ENCODE data around the gene SNX25. TPM values are rescaled to one million over a fixed set of nuclear protein-coding genes. Genes with fewer than 3 reads are reported as not detected.

SNX25 gene
- total and polyA plus RNA-seq, 2 of the 13 experiments (the other 11 are each of a cell fraction or from before 2014, with no cell fraction given): 23.4 to 23.5 TPM

GRCh38 chr4:185201977-185202962, 7.1 kb upstream of the SNX25 start (continued):
- TF ChIP-seq PHF21A (CRISPR knock-in tag; IDR thresholded peaks at IDR 0.05) (peak; percentile 90), NFATC3 (CRISPR knock-in tag; IDR thresholded peaks at IDR 0.05) (no peak), XRCC5 (optimal IDR thresholded peaks at IDR 0.05; ENCODE audit: low read length) (peak; percentile 42), NCOA2 (CRISPR knock-in tag; IDR thresholded peaks at IDR 0.05) (peak; percentile 81), HOXA7 (CRISPR knock-in tag; IDR thresholded peaks at IDR 0.05) (no peak), PRDM4 (CRISPR knock-in tag; IDR thresholded peaks at IDR 0.05; ENCODE audit: borderline replicate concordance) (no peak), ZNF138 (CRISPR knock-in tag; IDR thresholded peaks at IDR 0.05; ENCODE audit: low read depth) (no peak), ZNF484 (CRISPR knock-in tag; IDR thresholded peaks at IDR 0.05; ENCODE audit: borderline replicate concordance, low read depth) (no peak), ZNF773 (CRISPR knock-in tag; IDR thresholded peaks at IDR 0.05; ENCODE audit: borderline replicate concordance) (no peak), ZBTB1 (CRISPR knock-in tag; IDR thresholded peaks at IDR 0.05; ENCODE audit: borderline replicate concordance) (no peak), ZBTB20 (CRISPR knock-in tag; IDR thresholded peaks at IDR 0.05; ENCODE audit: borderline replicate concordance, low read depth) (peak; percentile 80; the same call in 1 of the 2 replicates), ZNF121 (CRISPR knock-in tag; IDR thresholded peaks at IDR 0.05) (peak; percentile 16; the same call in 1 of the 2 replicates), ZNF644 (CRISPR knock-in tag; IDR thresholded peaks at IDR 0.05; ENCODE audit: low read depth) (peak; percentile 75; the same call in 1 of the 2 replicates), ZMYM4 (CRISPR knock-in tag; IDR thresholded peaks at IDR 0.05) (peak; percentile 50; the same call in 1 of the 2 replicates), STAT5B (CRISPR knock-in tag; IDR thresholded peaks at IDR 0.05) (no peak), ADNP (CRISPR knock-in tag; IDR thresholded peaks at IDR 0.05) (peak; percentile 28; the same call in 1 of the 2 replicates), PTBP1 (IDR thresholded peaks at IDR 0.05; ENCODE audit: low read depth, low read length, poor library complexity, severe bottlenecking) (no peak)
- TF ChIP-seq, protein P1, sequence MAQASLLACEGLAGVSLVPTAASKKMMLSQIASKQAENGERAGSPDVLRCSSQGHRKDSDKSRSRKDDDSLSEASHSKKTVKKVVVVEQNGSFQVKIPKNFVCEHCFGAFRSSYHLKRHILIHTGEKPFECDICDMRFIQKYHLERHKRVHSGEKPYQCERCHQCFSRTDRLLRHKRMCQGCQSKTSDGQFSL (CRISPR knock-in tag; IDR thresholded peaks at IDR 0.05): no peak
- TF ChIP-seq, protein P2, sequence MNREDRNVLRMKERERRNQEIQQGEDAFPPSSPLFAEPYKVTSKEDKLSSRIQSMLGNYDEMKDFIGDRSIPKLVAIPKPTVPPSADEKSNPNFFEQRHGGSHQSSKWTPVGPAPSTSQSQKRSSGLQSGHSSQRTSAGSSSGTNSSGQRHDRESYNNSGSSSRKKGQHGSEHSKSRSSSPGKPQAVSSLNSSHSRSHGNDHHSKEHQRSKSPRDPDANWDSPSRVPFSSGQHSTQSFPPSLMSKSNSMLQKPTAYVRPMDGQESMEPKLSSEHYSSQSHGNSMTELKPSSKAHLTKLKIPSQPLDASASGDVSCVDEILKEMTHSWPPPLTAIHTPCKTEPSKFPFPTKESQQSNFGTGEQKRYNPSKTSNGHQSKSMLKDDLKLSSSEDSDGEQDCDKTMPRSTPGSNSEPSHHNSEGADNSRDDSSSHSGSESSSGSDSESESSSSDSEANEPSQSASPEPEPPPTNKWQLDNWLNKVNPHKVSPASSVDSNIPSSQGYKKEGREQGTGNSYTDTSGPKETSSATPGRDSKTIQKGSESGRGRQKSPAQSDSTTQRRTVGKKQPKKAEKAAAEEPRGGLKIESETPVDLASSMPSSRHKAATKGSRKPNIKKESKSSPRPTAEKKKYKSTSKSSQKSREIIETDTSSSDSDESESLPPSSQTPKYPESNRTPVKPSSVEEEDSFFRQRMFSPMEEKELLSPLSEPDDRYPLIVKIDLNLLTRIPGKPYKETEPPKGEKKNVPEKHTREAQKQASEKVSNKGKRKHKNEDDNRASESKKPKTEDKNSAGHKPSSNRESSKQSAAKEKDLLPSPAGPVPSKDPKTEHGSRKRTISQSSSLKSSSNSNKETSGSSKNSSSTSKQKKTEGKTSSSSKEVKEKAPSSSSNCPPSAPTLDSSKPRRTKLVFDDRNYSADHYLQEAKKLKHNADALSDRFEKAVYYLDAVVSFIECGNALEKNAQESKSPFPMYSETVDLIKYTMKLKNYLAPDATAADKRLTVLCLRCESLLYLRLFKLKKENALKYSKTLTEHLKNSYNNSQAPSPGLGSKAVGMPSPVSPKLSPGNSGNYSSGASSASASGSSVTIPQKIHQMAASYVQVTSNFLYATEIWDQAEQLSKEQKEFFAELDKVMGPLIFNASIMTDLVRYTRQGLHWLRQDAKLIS (CRISPR knock-in tag; IDR thresholded peaks at IDR 0.05): no peak
- TF ChIP-seq, protein P3, sequence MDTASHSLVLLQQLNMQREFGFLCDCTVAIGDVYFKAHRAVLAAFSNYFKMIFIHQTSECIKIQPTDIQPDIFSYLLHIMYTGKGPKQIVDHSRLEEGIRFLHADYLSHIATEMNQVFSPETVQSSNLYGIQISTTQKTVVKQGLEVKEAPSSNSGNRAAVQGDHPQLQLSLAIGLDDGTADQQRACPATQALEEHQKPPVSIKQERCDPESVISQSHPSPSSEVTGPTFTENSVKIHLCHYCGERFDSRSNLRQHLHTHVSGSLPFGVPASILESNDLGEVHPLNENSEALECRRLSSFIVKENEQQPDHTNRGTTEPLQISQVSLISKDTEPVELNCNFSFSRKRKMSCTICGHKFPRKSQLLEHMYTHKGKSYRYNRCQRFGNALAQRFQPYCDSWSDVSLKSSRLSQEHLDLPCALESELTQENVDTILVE (CRISPR knock-in tag; IDR thresholded peaks at IDR 0.05): peak; percentile 40; the same call in 1 of the 2 replicates
